HepG2 (cell line): Measurements from ENCODE around the gene KCNH8. TPM values are rescaled to one million over a fixed set of nuclear protein-coding genes. Genes with fewer than 3 reads are reported as not detected.

Experiments used
- ATAC-seq: fragments of 200-7000 bp; cut with Tn5 transposase; 3 replicates; pipeline ENCODE4 v1.9.1; 2020; ENCODE audit warnings: mild to moderate bottlenecking, moderate library complexity
- BruUV-seq: library from RNA; stranded (reverse); fragments of 400-500 nt; replicated peaks from 2 replicates; lab custom pipeline; 2021; lab: Mats Ljungman, UMichigan
- CTCF ChIA-PET: fragments of 300-600 bp; formaldehyde crosslinking; extraction: SDS; loops from one replicate; lab custom pipeline; 2021; ENCODE audit warnings: low total read pairs, inconsistent platforms, low intra/inter-chr PET ratio; lab: Yijun Ruan, JAX
- POLR2A ChIA-PET: fragments of 350-600 bp; sonication (Branson Sonifier 250); formaldehyde crosslinking; loops from one replicate; lab custom pipeline; 2020; ENCODE audit warnings: antibody characterized with exemption, inconsistent platforms; lab: Yijun Ruan, JAX
- DNase-seq: peaks from one replicate; pipeline ENCODE4 v3.0.0-alpha.2; 2015; ENCODE audit warnings: low spot score
- FAIRE-seq: peaks from 3 replicates; lab custom pipeline; 2011; peaks lifted over from hg19 to GRCh38; lab: Jason Lieb, UNC
- H2AFZ ChIP-seq: one replicate; pipeline ENCODE4 v1.6.1; 2011; ENCODE audit warnings: low read length, inconsistent platforms
- H3K27ac ChIP-seq: fragments of 300-600 bp; 3 replicates; pipeline ENCODE4 v1.8.0; 2011; ENCODE audit warnings: mixed run types, mild to moderate bottlenecking, mixed read lengths, low read length, inconsistent platforms; ENCODE audit not compliant: insufficient read depth; ENCODE audit errors: extremely low read length
- H3K27me3 ChIP-seq, 2 experiments: fragments of 200-600 bp in 1 of 2; 2 replicates in 1 of 2; 3 replicates in 1 of 2; pipeline versions ENCODE4 v1.6.0 to v1.8.0; 2011; ENCODE audit warnings: low read length in 2 of 2, mild to moderate bottlenecking in 2 of 2, moderate library complexity in 2 of 2, inconsistent platforms in 1 of 2; ENCODE audit not compliant: insufficient read depth in 2 of 2, control insufficient read depth in 1 of 2
- H3K36me3 ChIP-seq, 2 experiments: fragments of 200-600 bp in 1 of 2; replicated peaks in 1 of 2; 2 replicates in 1 of 2; 3 replicates in 1 of 2; pipeline versions ENCODE4 v1.5.1 to v1.8.0; 2011; ENCODE audit warnings: low read length in 2 of 2, inconsistent platforms in 1 of 2; ENCODE audit not compliant: insufficient read depth in 2 of 2, control insufficient read depth in 1 of 2
- H3K4me1 ChIP-seq: 2 replicates; pipeline ENCODE4 v1.5.1; 2012; ENCODE audit warnings: low read length, inconsistent platforms; ENCODE audit not compliant: insufficient read depth
- H3K4me2 ChIP-seq: 2 replicates; pipeline ENCODE4 v1.6.0; 2011; ENCODE audit warnings: low read depth, low read length, inconsistent platforms
- H3K4me3 ChIP-seq, 3 experiments: fragments of 200-600 bp in 1 of 3; sonication (generic), shearing (Covaris generic) in 1 of 3; replicated peaks in 1 of 3; 2 replicates each; pipeline ENCODE4 v1.5.1; 2011 to 2016; ENCODE audit warnings: low read length in 3 of 3, inconsistent platforms in 2 of 3, low read depth in 2 of 3, mild to moderate bottlenecking in 2 of 3, control low read depth in 1 of 3, mixed read lengths in 1 of 3; ENCODE audit not compliant: insufficient read depth in 1 of 3
- H3K79me2 ChIP-seq: one replicate; pipeline ENCODE4 v1.6.1; 2011; ENCODE audit warnings: low read length, inconsistent platforms; ENCODE audit not compliant: insufficient read depth
- H3K9ac ChIP-seq: 2 replicates; pipeline ENCODE4 v1.6.0; 2011; ENCODE audit warnings: mild to moderate bottlenecking, low read depth, low read length, inconsistent platforms; ENCODE audit not compliant: insufficient read depth
- H3K9me3 ChIP-seq: 2 replicates; pipeline ENCODE4 v1.5.1; 2012; ENCODE audit warnings: mild to moderate bottlenecking, low read length
- H4K20me1 ChIP-seq: 2 replicates; pipeline ENCODE4 v1.6.0; 2011; ENCODE audit warnings: inconsistent platforms, mild to moderate bottlenecking, low read length, moderate library complexity; ENCODE audit not compliant: insufficient read depth
- AGO1 ChIP-seq: fragments of 200-400 bp; formaldehyde crosslinking; IDR thresholded peaks from 2 replicates; pipeline ENCODE4 v1.6.1; 2017; ENCODE audit warnings: mild to moderate bottlenecking, low read depth, low read length, moderate library complexity; ENCODE audit not compliant: poor library complexity, severe bottlenecking
- ELF1 ChIP-seq: sonication (generic); formaldehyde crosslinking; IDR thresholded peaks from 2 replicates; pipeline ENCODE4 v1.4.0; 2020; ENCODE audit warnings: missing genetic modification reagents
- MLLT10 ChIP-seq: sonication (generic); formaldehyde crosslinking; IDR thresholded peaks from 2 replicates; pipeline ENCODE4 v1.4.0; 2020; ENCODE audit warnings: missing genetic modification reagents
- NFATC3 ChIP-seq: sonication (generic); formaldehyde crosslinking; IDR thresholded peaks from 2 replicates; pipeline ENCODE4 v1.5.1; 2020; ENCODE audit warnings: mild to moderate bottlenecking, missing genetic modification reagents
- ZBTB21 ChIP-seq: sonication (generic); formaldehyde crosslinking; IDR thresholded peaks from 2 replicates; pipeline ENCODE4 v1.4.0; 2020; ENCODE audit warnings: missing genetic modification reagents
- ZNF17 ChIP-seq: sonication (generic); formaldehyde crosslinking; IDR thresholded peaks from 2 replicates; pipeline ENCODE4 v1.5.0; 2020; ENCODE audit warnings: mild to moderate bottlenecking, missing genetic modification reagents
- WGBS: methylation state at CpG from one replicate; pipeline ENCODE4 v1.1.6; 2017; ENCODE audit warnings: low lambda C conversion rate; 5-methylcytosine and 5-hydroxymethylcytosine counted together
- in situ Hi-C: cut with HindIII; loops from 2 replicates; pipeline ENCODE4 v1.10.0; 2017; ENCODE audit warnings: low pct_unique_long_range_greater_than_20kb; ENCODE audit not compliant: extremely low pct_ligation_motif_present
- intact Hi-C: fragments of 100-400 bp; cut with micrococcal nuclease; formaldehyde crosslinking; loops from one replicate; pipeline ENCODE4 v1.10.0; 2022; ENCODE audit not compliant: unreplicated experiment
- polyA plus RNA-seq, 8 experiments: library from polyadenylated mRNA; depleted of rRNA in 3 of 8; stranded (reverse) in 7 of 8; unstranded in 1 of 8; fragments of >200 nt; fragmentation: Illumina TruSeq in 4 of 8; extraction: Trizol in 4 of 8; gene quantifications; 2 replicates each; pipeline versions ENCODE4 v1.2.1 to v1.2.3, GENCODE V29; 2011 to 2016; ENCODE audit warnings: low read depth in 4 of 8, missing spikeins in 1 of 8, mixed read lengths in 1 of 8; ENCODE audit not compliant: insufficient read depth in 1 of 8
- total RNA-seq, 5 experiments: library from RNA; depleted of rRNA; stranded (reverse); fragments of >200 nt; fragmentation: Illumina TruSeq; extraction: Trizol; gene quantifications; 2 replicates each; pipeline ENCODE4 v1.2.3, GENCODE V29; 2016; ENCODE audit warnings: low read depth in 1 of 5
- TF ChIP-seq, protein P1 (sequence below): sonication (generic); formaldehyde crosslinking; IDR thresholded peaks from 2 replicates; pipeline ENCODE4 v1.4.0; 2020; ENCODE audit warnings: missing genetic modification reagents
- TF ChIP-seq, protein P2 (sequence below): sonication (generic); formaldehyde crosslinking; IDR thresholded peaks from 2 replicates; pipeline ENCODE4 v1.4.0; 2020; ENCODE audit warnings: missing genetic modification reagents, borderline replicate concordance
- TF ChIP-seq, protein P3 (sequence below): sonication (generic); formaldehyde crosslinking; IDR thresholded peaks from 2 replicates; pipeline ENCODE4 v1.4.0; 2020; ENCODE audit warnings: missing genetic modification reagents
- TF ChIP-seq, protein P4 (sequence below): fragments of 450-650 bp; IDR thresholded peaks from 2 replicates; pipeline ENCODE4 v1.6.1; 2017; ENCODE audit warnings: mild to moderate bottlenecking
- TF ChIP-seq, protein P5 (sequence below): sonication (generic); formaldehyde crosslinking; IDR thresholded peaks from 2 replicates; pipeline ENCODE4 v1.4.0; 2020; ENCODE audit warnings: missing genetic modification reagents, low read depth, mild to moderate bottlenecking, borderline replicate concordance

The KCNH8 gene
- total and polyA plus RNA-seq, 2 of the 13 experiments (the other 11 are each of a cell fraction or from before 2014, with no cell fraction given), result 0.04 TPM; not detected in 1

DNA sequence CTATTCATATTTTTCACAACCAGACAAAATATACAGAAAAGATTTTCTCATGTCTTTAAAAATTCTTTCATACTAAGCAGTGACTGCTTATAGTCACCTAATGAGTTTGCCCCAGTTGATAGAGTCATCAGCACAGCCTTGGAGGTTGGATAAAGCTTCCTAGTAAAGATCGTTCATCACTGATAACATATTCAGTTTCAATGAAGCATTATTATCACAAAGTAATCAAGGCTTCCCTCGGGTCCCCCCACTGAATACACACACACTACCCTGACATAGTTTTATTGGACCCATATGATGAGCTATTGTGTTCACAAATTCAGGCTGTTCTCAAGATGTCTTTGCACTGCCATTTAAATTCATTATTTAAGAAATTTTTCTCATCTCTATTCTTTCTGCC, 297.8 kb downstream of the KCNH8 start (continued):
- TF ChIP-seq, protein P1, sequence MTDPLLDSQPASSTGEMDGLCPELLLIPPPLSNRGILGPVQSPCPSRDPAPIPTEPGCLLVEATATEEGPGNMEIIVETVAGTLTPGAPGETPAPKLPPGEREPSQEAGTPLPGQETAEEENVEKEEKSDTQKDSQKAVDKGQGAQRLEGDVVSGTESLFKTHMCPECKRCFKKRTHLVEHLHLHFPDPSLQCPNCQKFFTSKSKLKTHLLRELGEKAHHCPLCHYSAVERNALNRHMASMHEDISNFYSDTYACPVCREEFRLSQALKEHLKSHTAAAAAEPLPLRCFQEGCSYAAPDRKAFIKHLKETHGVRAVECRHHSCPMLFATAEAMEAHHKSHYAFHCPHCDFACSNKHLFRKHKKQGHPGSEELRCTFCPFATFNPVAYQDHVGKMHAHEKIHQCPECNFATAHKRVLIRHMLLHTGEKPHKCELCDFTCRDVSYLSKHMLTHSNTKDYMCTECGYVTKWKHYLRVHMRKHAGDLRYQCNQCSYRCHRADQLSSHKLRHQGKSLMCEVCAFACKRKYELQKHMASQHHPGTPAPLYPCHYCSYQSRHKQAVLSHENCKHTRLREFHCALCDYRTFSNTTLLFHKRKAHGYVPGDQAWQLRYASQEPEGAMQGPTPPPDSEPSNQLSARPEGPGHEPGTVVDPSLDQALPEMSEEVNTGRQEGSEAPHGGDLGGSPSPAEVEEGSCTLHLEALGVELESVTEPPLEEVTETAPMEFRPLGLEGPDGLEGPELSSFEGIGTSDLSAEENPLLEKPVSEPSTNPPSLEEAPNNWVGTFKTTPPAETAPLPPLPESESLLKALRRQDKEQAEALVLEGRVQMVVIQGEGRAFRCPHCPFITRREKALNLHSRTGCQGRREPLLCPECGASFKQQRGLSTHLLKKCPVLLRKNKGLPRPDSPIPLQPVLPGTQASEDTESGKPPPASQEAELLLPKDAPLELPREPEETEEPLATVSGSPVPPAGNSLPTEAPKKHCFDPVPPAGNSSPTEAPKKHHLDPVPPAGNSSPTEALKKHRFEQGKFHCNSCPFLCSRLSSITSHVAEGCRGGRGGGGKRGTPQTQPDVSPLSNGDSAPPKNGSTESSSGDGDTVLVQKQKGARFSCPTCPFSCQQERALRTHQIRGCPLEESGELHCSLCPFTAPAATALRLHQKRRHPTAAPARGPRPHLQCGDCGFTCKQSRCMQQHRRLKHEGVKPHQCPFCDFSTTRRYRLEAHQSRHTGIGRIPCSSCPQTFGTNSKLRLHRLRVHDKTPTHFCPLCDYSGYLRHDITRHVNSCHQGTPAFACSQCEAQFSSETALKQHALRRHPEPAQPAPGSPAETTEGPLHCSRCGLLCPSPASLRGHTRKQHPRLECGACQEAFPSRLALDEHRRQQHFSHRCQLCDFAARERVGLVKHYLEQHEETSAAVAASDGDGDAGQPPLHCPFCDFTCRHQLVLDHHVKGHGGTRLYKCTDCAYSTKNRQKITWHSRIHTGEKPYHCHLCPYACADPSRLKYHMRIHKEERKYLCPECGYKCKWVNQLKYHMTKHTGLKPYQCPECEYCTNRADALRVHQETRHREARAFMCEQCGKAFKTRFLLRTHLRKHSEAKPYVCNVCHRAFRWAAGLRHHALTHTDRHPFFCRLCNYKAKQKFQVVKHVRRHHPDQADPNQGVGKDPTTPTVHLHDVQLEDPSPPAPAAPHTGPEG (CRISPR knock-in tag), result no peak
- TF ChIP-seq, protein P2, sequence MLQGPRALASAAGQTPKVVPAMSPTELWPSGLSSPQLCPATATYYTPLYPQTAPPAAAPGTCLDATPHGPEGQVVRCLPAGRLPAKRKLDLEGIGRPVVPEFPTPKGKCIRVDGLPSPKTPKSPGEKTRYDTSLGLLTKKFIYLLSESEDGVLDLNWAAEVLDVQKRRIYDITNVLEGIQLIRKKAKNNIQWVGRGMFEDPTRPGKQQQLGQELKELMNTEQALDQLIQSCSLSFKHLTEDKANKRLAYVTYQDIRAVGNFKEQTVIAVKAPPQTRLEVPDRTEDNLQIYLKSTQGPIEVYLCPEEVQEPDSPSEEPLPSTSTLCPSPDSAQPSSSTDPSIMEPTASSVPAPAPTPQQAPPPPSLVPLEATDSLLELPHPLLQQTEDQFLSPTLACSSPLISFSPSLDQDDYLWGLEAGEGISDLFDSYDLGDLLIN (CRISPR knock-in tag), result no peak
- TF ChIP-seq ZNF17 (CRISPR knock-in tag) (no peak), MLLT10 (CRISPR knock-in tag) (no peak)
- TF ChIP-seq, all 625 proteins: peak for 0

DNA sequence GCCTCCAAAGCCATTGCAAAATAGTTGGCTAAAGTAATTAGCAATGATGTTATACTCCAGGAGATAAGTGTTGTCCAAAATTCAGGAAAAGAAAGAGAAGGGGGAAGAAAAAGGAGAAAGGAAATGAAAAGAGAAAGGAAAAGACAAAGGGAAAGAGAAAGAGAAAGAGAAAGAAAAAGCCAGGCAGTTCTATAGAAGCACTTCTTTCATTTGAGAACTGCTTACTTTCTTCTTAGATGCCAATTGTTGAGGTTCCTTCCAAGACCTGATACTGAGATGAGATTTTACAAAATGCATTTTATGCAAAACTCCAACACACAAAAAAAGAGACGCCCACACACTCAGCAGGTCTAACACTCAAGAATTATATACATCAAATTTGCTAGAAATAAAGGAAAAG, 298.4 kb downstream of the KCNH8 start:
- H3K36me3 ChIP-seq, result no peaks in the 10 kb centered on the region
- no TSS peak for BruUV-seq
- ATAC-seq (no peak), DNase-seq (no peak), FAIRE-seq (no peak)
- 4% methylated on average over 1 of the region's 1 CpG for WGBS
- no peak overlapping the region for H3K4me3 ChIP-seq
- in situ Hi-C loops (no loop called here), intact Hi-C loops (no loop called here)
- H3K27ac ChIP-seq, result no peak overlapping the region
- no peaks in the 10 kb centered on the region for H3K27me3 ChIP-seq
- no peak overlapping the region for H3K4me2 ChIP-seq
- H3K79me2 ChIP-seq, result no peaks in the 10 kb centered on the region
- H3K9me3 ChIP-seq, result peaks cover 31% of the 10 kb centered on the region
- H4K20me1 ChIP-seq, result no peaks in the 10 kb centered on the region
- ChIA-PET CTCF (no interaction called here), POLR2A (no interaction called here)
- H2AFZ ChIP-seq, result no peak overlapping the region
- no peak overlapping the region for H3K9ac ChIP-seq
- H3K4me1 ChIP-seq, result no peaks in the 10 kb centered on the region
- TF ChIP-seq ELF1 (CRISPR knock-in tag) (no peak), NFATC3 (no peak), ZBTB21 (no peak), AGO1 (no peak)
- TF ChIP-seq, protein P3, sequence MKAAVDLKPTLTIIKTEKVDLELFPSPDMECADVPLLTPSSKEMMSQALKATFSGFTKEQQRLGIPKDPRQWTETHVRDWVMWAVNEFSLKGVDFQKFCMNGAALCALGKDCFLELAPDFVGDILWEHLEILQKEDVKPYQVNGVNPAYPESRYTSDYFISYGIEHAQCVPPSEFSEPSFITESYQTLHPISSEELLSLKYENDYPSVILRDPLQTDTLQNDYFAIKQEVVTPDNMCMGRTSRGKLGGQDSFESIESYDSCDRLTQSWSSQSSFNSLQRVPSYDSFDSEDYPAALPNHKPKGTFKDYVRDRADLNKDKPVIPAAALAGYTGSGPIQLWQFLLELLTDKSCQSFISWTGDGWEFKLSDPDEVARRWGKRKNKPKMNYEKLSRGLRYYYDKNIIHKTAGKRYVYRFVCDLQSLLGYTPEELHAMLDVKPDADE (CRISPR knock-in tag), result no peak
- TF ChIP-seq, protein P4, sequence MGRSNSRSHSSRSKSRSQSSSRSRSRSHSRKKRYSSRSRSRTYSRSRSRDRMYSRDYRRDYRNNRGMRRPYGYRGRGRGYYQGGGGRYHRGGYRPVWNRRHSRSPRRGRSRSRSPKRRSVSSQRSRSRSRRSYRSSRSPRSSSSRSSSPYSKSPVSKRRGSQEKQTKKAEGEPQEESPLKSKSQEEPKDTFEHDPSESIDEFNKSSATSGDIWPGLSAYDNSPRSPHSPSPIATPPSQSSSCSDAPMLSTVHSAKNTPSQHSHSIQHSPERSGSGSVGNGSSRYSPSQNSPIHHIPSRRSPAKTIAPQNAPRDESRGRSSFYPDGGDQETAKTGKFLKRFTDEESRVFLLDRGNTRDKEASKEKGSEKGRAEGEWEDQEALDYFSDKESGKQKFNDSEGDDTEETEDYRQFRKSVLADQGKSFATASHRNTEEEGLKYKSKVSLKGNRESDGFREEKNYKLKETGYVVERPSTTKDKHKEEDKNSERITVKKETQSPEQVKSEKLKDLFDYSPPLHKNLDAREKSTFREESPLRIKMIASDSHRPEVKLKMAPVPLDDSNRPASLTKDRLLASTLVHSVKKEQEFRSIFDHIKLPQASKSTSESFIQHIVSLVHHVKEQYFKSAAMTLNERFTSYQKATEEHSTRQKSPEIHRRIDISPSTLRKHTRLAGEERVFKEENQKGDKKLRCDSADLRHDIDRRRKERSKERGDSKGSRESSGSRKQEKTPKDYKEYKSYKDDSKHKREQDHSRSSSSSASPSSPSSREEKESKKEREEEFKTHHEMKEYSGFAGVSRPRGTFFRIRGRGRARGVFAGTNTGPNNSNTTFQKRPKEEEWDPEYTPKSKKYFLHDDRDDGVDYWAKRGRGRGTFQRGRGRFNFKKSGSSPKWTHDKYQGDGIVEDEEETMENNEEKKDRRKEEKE, result no peak
- TF ChIP-seq, protein P5, sequence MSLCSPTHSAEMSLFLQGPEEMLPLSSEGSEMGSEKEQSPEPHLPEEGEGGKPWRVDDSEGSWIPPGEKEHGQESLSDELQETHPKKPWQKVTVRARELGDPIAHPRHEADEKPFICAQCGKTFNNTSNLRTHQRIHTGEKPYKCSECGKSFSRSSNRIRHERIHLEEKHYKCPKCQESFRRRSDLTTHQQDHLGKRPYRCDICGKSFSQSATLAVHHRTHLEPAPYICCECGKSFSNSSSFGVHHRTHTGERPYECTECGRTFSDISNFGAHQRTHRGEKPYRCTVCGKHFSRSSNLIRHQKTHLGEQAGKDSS (CRISPR knock-in tag), result no peak
